Tibial nerve (tissue), 4 donors: Measurements from ENCODE around the gene CHST13. TPM values are rescaled to one million over a fixed set of nuclear protein-coding genes. Genes with fewer than 3 reads are reported as not detected.

ENCODE experiments used
- DNase-seq, 2 donors: peaks; one replicate each; pipeline ENCODE4 v3.0.0-alpha.2; 2019; ENCODE audit warnings: low spot score in 2 of 2
- H3K27ac ChIP-seq, 4 donors: fragments of 200-600 bp; sonication (generic) in 3 of 4; one replicate each; pipeline ENCODE4 v1.5.1; 2017 to 2019; ENCODE audit warnings: mild to moderate bottlenecking in 1 of 4
- H3K27me3 ChIP-seq, 2 donors: fragments of 200-600 bp; sonication (generic) in 1 of 2; one replicate each; pipeline versions ENCODE4 v1.5.1 to v1.6.0; 2017 to 2019
- H3K36me3 ChIP-seq, 3 donors: fragments of 200-600 bp; sonication (generic); one replicate each; pipeline ENCODE4 v1.5.1; 2018 to 2019
- H3K4me1 ChIP-seq, 4 donors: fragments of 200-600 bp; sonication (generic) in 3 of 4; one replicate each; pipeline ENCODE4 v1.5.1; 2017 to 2019
- H3K4me3 ChIP-seq, 4 donors: fragments of 200-600 bp; sonication (generic) in 3 of 4; one replicate each; pipeline ENCODE4 v1.5.1; 2017 to 2019; ENCODE audit warnings: mild to moderate bottlenecking in 1 of 4, moderate library complexity in 1 of 4
- H3K9me3 ChIP-seq, 4 donors: fragments of 200-600 bp; sonication (generic) in 3 of 4; one replicate each; pipeline ENCODE4 v1.5.1; 2017 to 2019
- CTCF ChIP-seq, 5 experiments: fragments of 200-600 bp in 3 of 5; fragments of 450-650 bp in 2 of 5; sonication (generic) in 3 of 5; IDR thresholded peaks; one replicate each; pipeline ENCODE4 v1.5.1; 2016 to 2019; ENCODE audit warnings: antibody characterized with exemption in 5 of 5, mild to moderate bottlenecking in 3 of 5, moderate library complexity in 2 of 5
- EP300 ChIP-seq, 2 donors: sonication (generic); formaldehyde crosslinking; IDR thresholded peaks; one replicate each; pipeline ENCODE4 v1.6.1; 2017; ENCODE audit warnings: antibody characterized with exemption in 2 of 2, mild to moderate bottlenecking in 1 of 2
- POLR2A ChIP-seq, 2 donors: fragments of 450-650 bp; IDR thresholded peaks; one replicate each; pipeline ENCODE4 v1.6.1; 2017; ENCODE audit warnings: antibody characterized with exemption in 2 of 2, mild to moderate bottlenecking in 2 of 2, moderate library complexity in 2 of 2
- WGBS, 2 donors: methylation state at CpG; one replicate each; pipeline ENCODE4 v1.1.5; 2018; 5-methylcytosine and 5-hydroxymethylcytosine counted together
- total RNA-seq, 4 donors: library from RNA; depleted of rRNA; stranded (reverse); fragments of >200 nt; gene quantifications; one replicate each; pipeline ENCODE4 v1.1.0, GENCODE V29; 2016

Gene CHST13
- total RNA-seq, 4 donors from 2014 or later, result 1.0 to 7.2 (median 1.1) TPM; not detected in 1

GRCh38 chr3:126536126-126536525 lies 12.2 kb downstream of the CHST13 start:
- DNase-seq, result no peak
- H3K4me3 ChIP-seq, result no peak overlapping the region
- TF ChIP-seq POLR2A (IDR thresholded peaks at IDR 0.05), result no peak
- TF ChIP-seq CTCF (IDR thresholded peaks at IDR 0.05), result no peak
- no peak for TF ChIP-seq EP300 (IDR thresholded peaks at IDR 0.05)
- peaks cover 0 to 19% of the 10 kb centered on the region in 2 donors for H3K27me3 ChIP-seq
- H3K9me3 ChIP-seq, result no peaks in the 10 kb centered on the region
- H3K27ac ChIP-seq, result no peak overlapping the region
- H3K36me3 ChIP-seq, result no peaks in the 10 kb centered on the region
- WGBS, 2 donors, result 74 to 87% methylated on average over 3 of the region's 3 CpGs
- peaks cover 0 to 7% (median 0%) of the 10 kb centered on the region in 4 donors for H3K4me1 ChIP-seq

DNA sequence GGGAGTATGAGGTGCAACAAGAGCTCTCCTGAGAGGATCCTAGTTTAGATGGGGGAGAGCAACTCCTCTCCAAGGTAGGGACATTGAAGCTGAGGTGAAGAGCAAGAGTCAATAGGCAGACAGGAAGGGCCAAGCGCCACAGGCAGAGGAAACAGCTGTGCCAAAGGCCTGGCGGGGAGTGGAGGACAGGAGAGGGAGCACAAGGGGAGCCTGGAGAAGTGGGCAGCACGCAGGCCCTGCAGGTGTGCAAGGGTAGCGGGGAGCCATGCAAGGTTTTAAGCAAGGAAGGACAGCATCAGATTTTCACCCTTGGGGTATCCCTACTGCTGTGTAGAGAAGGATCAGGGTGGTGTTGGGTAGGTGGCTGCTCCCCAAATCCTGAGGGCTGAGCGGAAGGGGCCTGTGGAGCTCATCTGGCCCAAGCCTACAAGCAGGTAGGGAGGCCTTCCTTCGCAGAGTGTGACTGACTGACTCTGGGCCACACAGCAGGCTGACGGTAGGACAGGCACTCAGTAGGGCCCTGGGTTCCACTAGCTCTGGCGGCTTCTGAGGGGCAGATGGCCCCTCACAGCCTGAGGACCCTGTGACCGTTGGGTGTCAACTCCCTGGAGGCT lies 13.3 kb downstream of the CHST13 start:
- WGBS, 2 donors, result 77 to 85% methylated on average over 4 to 9 of the region's 9 CpGs
- H3K4me3 ChIP-seq, result no peak overlapping the region
- H3K27me3 ChIP-seq, result peaks cover 0 to 28% of the 10 kb centered on the region in 2 donors
- DNase-seq, result no peak
- H3K9me3 ChIP-seq, result peaks cover 0 to 5% (median 0%) of the 10 kb centered on the region in 4 donors
- no peak for TF ChIP-seq CTCF (IDR thresholded peaks at IDR 0.05)
- TF ChIP-seq POLR2A (IDR thresholded peaks at IDR 0.05), result no peak
- no peak for TF ChIP-seq EP300 (IDR thresholded peaks at IDR 0.05)
- H3K36me3 ChIP-seq, result no peaks in the 10 kb centered on the region
- H3K4me1 ChIP-seq, result peaks cover 0 to 8% (median 0%) of the 10 kb centered on the region in 4 donors
- no peak overlapping the region for H3K27ac ChIP-seq

DNA sequence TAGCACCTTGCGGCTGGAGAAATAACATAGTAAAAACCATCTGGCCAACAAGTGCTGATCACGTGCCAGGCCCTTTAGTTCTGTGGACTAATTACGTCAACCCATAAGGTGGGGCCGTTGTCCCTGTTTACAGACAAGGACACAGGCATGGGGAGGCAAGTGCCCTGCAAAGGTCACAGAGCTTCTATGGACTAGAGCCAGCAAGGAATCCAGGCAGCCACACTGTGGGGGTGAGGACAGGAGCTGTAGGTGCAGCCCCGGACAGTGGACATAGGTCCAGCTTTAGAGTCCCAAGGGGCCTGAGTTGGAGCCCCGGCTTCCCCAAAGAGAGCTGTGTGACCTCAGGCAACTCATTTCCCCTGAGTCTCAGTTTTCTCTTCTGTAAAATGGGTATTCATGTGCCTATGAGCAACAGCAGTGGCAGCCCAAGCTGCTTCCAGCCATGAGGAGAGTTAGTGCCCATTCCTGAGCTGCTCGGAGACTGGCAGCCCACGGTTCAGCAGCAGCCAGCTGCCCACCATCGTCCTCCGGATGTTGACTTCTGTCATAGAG lies 13.9 kb downstream of the CHST13 start:
- Histone ChIP-seq H3K27ac (no peak overlapping the region), H3K4me3 (no peak overlapping the region), H3K9me3 (peaks cover 0 to 5% (median 0%) of the 10 kb centered on the region in 4 donors), H3K4me1 (peaks cover 0 to 8% (median 0%) of the 10 kb centered on the region in 4 donors), H3K36me3 (no peaks in the 10 kb centered on the region), H3K27me3 (peaks cover 0 to 34% of the 10 kb centered on the region in 2 donors)
- TF ChIP-seq CTCF (IDR thresholded peaks at IDR 0.05), result no peak
- DNase-seq, result no peak
- 63 to 68% methylated on average over 8 to 9 of the region's 10 CpGs for WGBS, 2 donors

- Histone ChIP-seq H3K4me3 (no peak overlapping the region), H3K4me1 (peaks cover 0 to 8% (median 0%) of the 10 kb centered on the region in 4 donors), H3K9me3 (peaks cover 0 to 5% (median 0%) of the 10 kb centered on the region in 4 donors), H3K27ac (no peak overlapping the region), H3K36me3 (no peaks in the 10 kb centered on the region), H3K27me3 (peaks cover 0 to 36% of the 10 kb centered on the region in 2 donors)
- TF ChIP-seq EP300 (IDR thresholded peaks at IDR 0.05) (no peak), CTCF (IDR thresholded peaks at IDR 0.05) (no peak), POLR2A (IDR thresholded peaks at IDR 0.05) (no peak)
- 64 to 75% methylated on average over 5 to 8 of the region's 9 CpGs for WGBS, 2 donors
- no peak for DNase-seq
These were observed 14.4 kb downstream of the CHST13 start for GRCh38 chr3:126538316-126538715.

DNA sequence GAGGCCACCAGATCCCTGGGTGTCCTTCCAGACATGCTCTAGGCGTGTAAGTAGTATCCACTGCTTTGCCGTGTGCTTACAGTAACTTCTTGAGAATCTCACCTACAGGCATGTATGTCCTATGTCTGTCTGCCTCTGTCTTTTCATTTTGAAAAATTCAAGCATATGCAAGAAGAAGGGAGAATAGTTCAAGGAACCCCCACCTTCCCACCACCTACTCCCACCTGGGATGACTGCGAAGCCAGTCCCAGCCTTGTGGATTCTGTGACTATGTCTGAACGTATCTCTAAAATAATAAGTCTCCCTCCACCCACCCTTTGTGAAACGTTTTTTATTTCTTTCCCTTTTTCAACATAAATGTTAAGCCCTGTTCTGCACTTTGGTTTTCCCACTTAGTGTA lies 15.0 kb downstream of the CHST13 start:
- no peak for DNase-seq
- no peak overlapping the region for H3K27ac ChIP-seq
- no peaks in the 10 kb centered on the region for H3K36me3 ChIP-seq
- H3K4me3 ChIP-seq, result no peak overlapping the region
- peaks cover 0 to 8% (median 0%) of the 10 kb centered on the region in 4 donors for H3K4me1 ChIP-seq
- peaks cover 0 to 42% of the 10 kb centered on the region in 2 donors for H3K27me3 ChIP-seq
- peaks cover 0 to 5% (median 0%) of the 10 kb centered on the region in 4 donors for H3K9me3 ChIP-seq
- 39 to 40% methylated on average over 5 of the region's 5 CpGs for WGBS, 2 donors
- TF ChIP-seq CTCF (IDR thresholded peaks at IDR 0.05), result no peak
- no peak for TF ChIP-seq POLR2A (IDR thresholded peaks at IDR 0.05)
- TF ChIP-seq EP300 (IDR thresholded peaks at IDR 0.05), result no peak
